ENCODE results near the gene BRAF.
"Not testable (repeated sequence)": the region's sequence is repeated elsewhere in the genome, so short reads cannot be mapped to it uniquely, and the experiment has no call there.

- not testable (repeated sequence) for TF ChIP-seq YY1 (IDR thresholded peaks at IDR 0.05; ENCODE audit: insufficient read depth, insufficient read length); ZNF274 (IDR thresholded peaks at IDR 0.05; ENCODE audit: low read depth, low read length); SUZ12 (IDR thresholded peaks at IDR 0.05; ENCODE audit: extremely low read depth, insufficient read depth, insufficient read length)
These were observed 163.4 kb downstream of the BRAF start for GRCh38 chr7:140761375-140761774.
